ENCODE measurements around the gene OR6B1. TPM values are rescaled to one million over a fixed set of nuclear protein-coding genes. Genes with fewer than 3 reads are reported as not detected.

Gene OR6B1
- total and polyA plus RNA-seq, 2 experiments from 2014 or later: not detected

GRCh38 chr7:144004703-144005102, 4.6 kb downstream of the OR6B1 start:
- Histone ChIP-seq H3F3A (replicated peaks; ENCODE audit: low read depth) (no peaks in the 10 kb centered on the region), H3K36me3 (ENCODE audit: insufficient read depth) (no peaks in the 10 kb centered on the region; the same call in none of the 2 replicates), H2AFZ (no peak overlapping the region), H4K20me1 (replicated peaks; ENCODE audit: insufficient read depth) (no peaks in the 10 kb centered on the region), H3K4me3 (no peak overlapping the region), H3K79me2 (replicated peaks; ENCODE audit: insufficient read depth) (no peaks in the 10 kb centered on the region), H3K27me3 (ENCODE audit: insufficient read depth) (no peaks in the 10 kb centered on the region), H3K27ac (ENCODE audit: low read depth) (no peak overlapping the region), H3K9me2 (ENCODE audit: insufficient read depth) (peaks cover 6% of the 10 kb centered on the region; the same call in 1 of the 2 replicates), H3K4me2 (no peak overlapping the region), H3K4me1 (ENCODE audit: insufficient read depth) (no peaks in the 10 kb centered on the region)
- Mint-ChIP-seq H3K9me3 (peaks cover 21% of the 10 kb centered on the region), H3K4me3 (no peak overlapping the region), H3K27me3 (ENCODE audit: insufficient read depth, low read depth, poor library complexity) (no peaks in the 10 kb centered on the region), H3K36me3 (ENCODE audit: low read depth) (peaks cover 15% of the 10 kb centered on the region; the same call in 2 of the 3 replicates), H3K27ac (no peak overlapping the region), H3K4me1 (no peaks in the 10 kb centered on the region)
- no peak for DNase-seq (ENCODE audit: low spot score)
- no peak for TF ChIP-seq STAT1 (IDR thresholded peaks at IDR 0.05; ENCODE audit: unreplicated experiment)
- no peak for TF ChIP-seq CREB1 (CRISPR knock-in tag; IDR thresholded peaks at IDR 0.05; ENCODE audit: low read depth)
- no peak for TF ChIP-seq JUNB (IDR thresholded peaks at IDR 0.05; ENCODE audit: unreplicated experiment)
- no peak for TF ChIP-seq CTCF (conservative IDR thresholded peaks at IDR 0.05; ENCODE audit: low read depth in 2 of 2)
- no peak for TF ChIP-seq NANOG (IDR thresholded peaks at IDR 0.05; ENCODE audit: borderline replicate concordance)
- no peak for TF ChIP-seq ZNF462 (CRISPR knock-in tag; IDR thresholded peaks at IDR 0.05)
- no peak for TF ChIP-seq ZNF331 (CRISPR knock-in tag; IDR thresholded peaks at IDR 0.05; ENCODE audit: low read depth)
- TF ChIP-seq REST (IDR thresholded peaks at IDR 0.05; ENCODE audit: unreplicated experiment): no peak
- no peak for ATAC-seq
